ENCODE results near the gene ZNF784.

Gene ZNF784

GRCh38 chr19:55644842-55645511, 20.6 kb upstream of the ZNF784 start:
- peak; percentile 33; the same call in 1 of the 2 replicates for TF ChIP-seq TEAD4 (IDR thresholded peaks at IDR 0.05)
- TF ChIP-seq YY1 (IDR thresholded peaks at IDR 0.05; ENCODE audit: low read depth) = 0 out of 2 replicates have a peak, but pooled peaks have one; percentile 32
- TF ChIP-seq TAF1 (IDR thresholded peaks at IDR 0.05; ENCODE audit: low read depth) = 0 out of 2 replicates have a peak, but pooled peaks have one; percentile 28
- TF ChIP-seq EGR1 (IDR thresholded peaks at IDR 0.05) = peak; percentile 38; the same call in 1 of the 2 replicates
- peak; percentile 70 for TF ChIP-seq MAX (IDR thresholded peaks at IDR 0.05)
- no peak for TF ChIP-seq CEBPB (IDR thresholded peaks at IDR 0.05)
- peak; percentile 74 for TF ChIP-seq TCF12 (IDR thresholded peaks at IDR 0.05; ENCODE audit: low read depth)
- TF ChIP-seq EP300 (IDR thresholded peaks at IDR 0.05; ENCODE audit: borderline replicate concordance) = peak; percentile 47; the same call in 1 of the 2 replicates
- peak; percentile 73 for TF ChIP-seq NFIC (IDR thresholded peaks at IDR 0.05)
- TF ChIP-seq FOXM1 (IDR thresholded peaks at IDR 0.05; ENCODE audit: borderline replicate concordance, low read depth) = no peak

- TF ChIP-seq YY1 (IDR thresholded peaks at IDR 0.05; ENCODE audit: low read depth) (no peak), ZBTB7A (IDR thresholded peaks at IDR 0.05; ENCODE audit: low read depth) (peak; percentile 38; the same call in 1 of the 2 replicates)
These were observed 19.9 kb upstream of the ZNF784 start for GRCh38 chr19:55644191-55644833.

- no peak for TF ChIP-seq TEAD4 (IDR thresholded peaks at IDR 0.05)
- TF ChIP-seq TAF1 (IDR thresholded peaks at IDR 0.05; ENCODE audit: low read depth) = no peak
- TF ChIP-seq TCF12 (IDR thresholded peaks at IDR 0.05; ENCODE audit: low read depth) = no peak
- no peak for TF ChIP-seq YY1 (IDR thresholded peaks at IDR 0.05; ENCODE audit: low read depth)
- TF ChIP-seq EP300 (IDR thresholded peaks at IDR 0.05; ENCODE audit: borderline replicate concordance) = no peak
- TF ChIP-seq RAD21 (IDR thresholded peaks at IDR 0.05; ENCODE audit: low read depth) = no peak
- TF ChIP-seq MAX (IDR thresholded peaks at IDR 0.05) = no peak
- TF ChIP-seq ZBTB7A (IDR thresholded peaks at IDR 0.05; ENCODE audit: low read depth) = no peak; the same call in 1 of the 2 replicates
- no peak for TF ChIP-seq REST (IDR thresholded peaks at IDR 0.05; ENCODE audit: low read depth)
- no peak for TF ChIP-seq FOXM1 (IDR thresholded peaks at IDR 0.05; ENCODE audit: borderline replicate concordance, low read depth)
- TF ChIP-seq CREB1 (IDR thresholded peaks at IDR 0.05; ENCODE audit: low read depth) = no peak
These were observed 19.5 kb upstream of the ZNF784 start for GRCh38 chr19:55643887-55644176.

- TF ChIP-seq CEBPB (IDR thresholded peaks at IDR 0.05) (peak; percentile 56; the same call in 1 of the 2 replicates), CREB1 (IDR thresholded peaks at IDR 0.05; ENCODE audit: low read depth) (0 out of 2 replicates have a peak, but pooled peaks have one; percentile 23), MAX (IDR thresholded peaks at IDR 0.05) (peak; percentile 76), TEAD4 (IDR thresholded peaks at IDR 0.05) (no peak; the same call in 1 of the 2 replicates), FOXM1 (IDR thresholded peaks at IDR 0.05; ENCODE audit: borderline replicate concordance, low read depth) (no peak), USF1 (IDR thresholded peaks at IDR 0.05) (peak; percentile 38), NFIC (IDR thresholded peaks at IDR 0.05) (peak; percentile 37), ZBTB7A (IDR thresholded peaks at IDR 0.05; ENCODE audit: low read depth) (peak; percentile 84), RAD21 (IDR thresholded peaks at IDR 0.05; ENCODE audit: low read depth) (no peak), EGR1 (IDR thresholded peaks at IDR 0.05) (peak; percentile 56; the same call in 1 of the 2 replicates), YY1 (IDR thresholded peaks at IDR 0.05; ENCODE audit: low read depth) (peak; percentile 64; the same call in 1 of the 2 replicates), REST (IDR thresholded peaks at IDR 0.05; ENCODE audit: low read depth) (no peak), TAF1 (IDR thresholded peaks at IDR 0.05; ENCODE audit: low read depth) (peak; percentile 94), EP300 (IDR thresholded peaks at IDR 0.05; ENCODE audit: borderline replicate concordance) (no peak; the same call in 1 of the 2 replicates), TCF12 (IDR thresholded peaks at IDR 0.05; ENCODE audit: low read depth) (peak; percentile 74)
These were observed 18.9 kb upstream of the ZNF784 start, which contains the start of gene ZNF581 for GRCh38 chr19:55643003-55643886. Gene ZNF581 (plus strand): TSS chr19:55643649. CDS start chr19:55644572, 923 bp downstream.

Measured in Ishikawa (cell line).